Measurements from ENCODE around the gene SCGB1A1. TPM values are rescaled to one million over a fixed set of nuclear protein-coding genes. Genes with fewer than 3 reads are reported as not detected.

The SCGB1A1 gene
- total RNA-seq, 1 donor: not detected

- no peak for DNase-seq (ENCODE audit: low read depth)
- TF ChIP-seq CTCF (IDR thresholded peaks at IDR 0.05; ENCODE audit: insufficient read depth, low read length): no peak
- H3K4me3 ChIP-seq (ENCODE audit: low read depth, low read length): no peak overlapping the region
Observed at GRCh38 chr11:62409831-62410230, 9.0 kb upstream of the SCGB1A1 start.

- no peak overlapping the region for H3K4me3 ChIP-seq (ENCODE audit: low read depth, low read length)
- TF ChIP-seq CTCF (IDR thresholded peaks at IDR 0.05; ENCODE audit: insufficient read depth, low read length): no peak
- DNase-seq (ENCODE audit: low read depth): no peak
Observed at GRCh38 chr11:62410972-62411371, 7.9 kb upstream of the SCGB1A1 start.

DNA sequence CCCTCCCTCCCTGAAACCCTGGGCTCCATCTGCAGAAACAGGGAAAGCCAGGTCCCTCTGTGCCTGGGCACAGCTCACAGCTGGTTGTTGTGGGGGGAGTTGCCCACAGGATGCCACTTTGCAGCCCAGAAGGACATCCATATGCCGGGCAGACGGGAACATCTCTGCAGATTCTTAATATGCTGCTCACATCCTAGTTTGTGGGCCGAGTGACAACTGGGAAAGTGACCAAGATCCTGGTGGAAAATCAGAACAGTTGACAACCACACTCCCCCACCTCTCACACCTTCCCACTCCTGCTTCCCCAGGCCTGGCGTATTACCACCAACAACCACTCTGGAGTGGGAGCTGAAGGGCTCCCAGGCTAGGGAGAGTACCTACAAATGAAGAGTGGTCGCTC is 7.3 kb upstream of the SCGB1A1 start:
- TF ChIP-seq CTCF (IDR thresholded peaks at IDR 0.05; ENCODE audit: insufficient read depth, low read length): no peak
- no peak overlapping the region for H3K4me3 ChIP-seq (ENCODE audit: low read depth, low read length)
- no peak for DNase-seq (ENCODE audit: low read depth)

- TF ChIP-seq CTCF (IDR thresholded peaks at IDR 0.05; ENCODE audit: insufficient read depth, low read length): no peak
- no peak overlapping the region for H3K4me3 ChIP-seq (ENCODE audit: low read depth, low read length)
- DNase-seq (ENCODE audit: low read depth): no peak
Observed at GRCh38 chr11:62413060-62413696, 5.7 kb upstream of the SCGB1A1 start.

DNA sequence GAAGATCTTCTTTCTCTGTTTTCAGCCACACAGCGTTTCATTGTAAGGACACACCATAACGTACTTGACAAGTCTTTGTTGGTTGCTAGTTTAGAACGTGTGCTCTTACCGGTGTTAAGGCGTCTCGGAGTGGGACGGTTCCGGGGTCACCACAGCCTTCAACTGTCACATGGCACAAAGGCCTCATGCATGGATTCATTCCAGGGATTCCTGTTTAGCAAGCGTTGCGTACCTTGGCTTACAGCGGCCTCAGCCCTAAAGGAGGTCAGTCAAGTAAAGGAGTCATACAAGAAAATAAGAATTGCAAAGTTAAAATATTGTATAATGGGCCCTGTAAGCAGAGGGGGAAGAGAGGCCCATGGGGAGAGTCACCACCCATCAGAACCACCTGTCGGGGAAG is 2.2 kb upstream of the SCGB1A1 start:
- DNase-seq (ENCODE audit: low read depth): no peak
- H3K4me3 ChIP-seq (ENCODE audit: low read depth, low read length): no peak overlapping the region
- no peak for TF ChIP-seq CTCF (IDR thresholded peaks at IDR 0.05; ENCODE audit: insufficient read depth, low read length)

- DNase-seq (ENCODE audit: low read depth): no peak
- TF ChIP-seq CTCF (IDR thresholded peaks at IDR 0.05; ENCODE audit: insufficient read depth, low read length): no peak
- no peak overlapping the region for H3K4me3 ChIP-seq (ENCODE audit: low read depth, low read length)
Observed at GRCh38 chr11:62418136-62418535, 697 bp upstream of the SCGB1A1 start.
